Stimulated activated effector memory CD8-positive, alpha-beta T cell treated with anti-CD3 and anti-CD28 coated beads, Interleukin-12 subunit alpha, Interleukin-12 subunit beta, amount 100 ng/mL, for 72 hours (primary cell): ENCODE results near the gene SLC49A3.
"Not testable (repeated sequence)": the region's sequence is repeated elsewhere in the genome, so short reads cannot be mapped to it uniquely, and the experiment has no call there.

ENCODE experiments used
- ATAC-seq: fragments of 150-1000 bp; cut with Tn5 transposase; 2 replicates; pipeline ENCODE4 v1.10.0; 2021
- DNase-seq, 2 donors: peaks; one replicate each; pipeline ENCODE4 v3.0.0; 2021 to 2022; ENCODE audit warnings: low spot score in 2 of 2
- H3K27ac Mint-ChIP-seq: one replicate; pipeline ENCODE4 v1.8.0; 2022; ENCODE audit warnings: mild to moderate bottlenecking, mixed read lengths
- H3K36me3 Mint-ChIP-seq: one replicate; pipeline ENCODE4 v1.8.0; 2022; ENCODE audit warnings: mild to moderate bottlenecking, mixed read lengths
- H3K4me1 Mint-ChIP-seq: one replicate; pipeline ENCODE4 v1.8.0; 2022; ENCODE audit warnings: mixed read lengths
- H3K4me3 Mint-ChIP-seq: one replicate; pipeline ENCODE4 v1.8.0; 2022; ENCODE audit warnings: mild to moderate bottlenecking, mixed read lengths
- H3K9me3 Mint-ChIP-seq: one replicate; pipeline ENCODE4 v1.8.0; 2022; ENCODE audit warnings: mixed read lengths

SLC49A3 gene

GRCh38 chr4:694341-694940 is 5.5 kb upstream of the SLC49A3 start:
- H3K4me3 Mint-ChIP-seq, ATAC-seq, H3K27ac Mint-ChIP-seq, H3K4me1 Mint-ChIP-seq, DNase-seq, H3K9me3 Mint-ChIP-seq, H3K36me3 Mint-ChIP-seq: not testable (repeated sequence)

GRCh38 chr4:692771-693554 is 4.0 kb upstream of the SLC49A3 start:
- no peak overlapping the region for H3K4me3 Mint-ChIP-seq
- DNase-seq, result no peak
- H3K9me3 Mint-ChIP-seq, result no peaks in the 10 kb centered on the region
- no peaks in the 10 kb centered on the region for H3K4me1 Mint-ChIP-seq
- H3K27ac Mint-ChIP-seq, result no peak overlapping the region
- no peaks in the 10 kb centered on the region for H3K36me3 Mint-ChIP-seq
- ATAC-seq, result no peak

DNA sequence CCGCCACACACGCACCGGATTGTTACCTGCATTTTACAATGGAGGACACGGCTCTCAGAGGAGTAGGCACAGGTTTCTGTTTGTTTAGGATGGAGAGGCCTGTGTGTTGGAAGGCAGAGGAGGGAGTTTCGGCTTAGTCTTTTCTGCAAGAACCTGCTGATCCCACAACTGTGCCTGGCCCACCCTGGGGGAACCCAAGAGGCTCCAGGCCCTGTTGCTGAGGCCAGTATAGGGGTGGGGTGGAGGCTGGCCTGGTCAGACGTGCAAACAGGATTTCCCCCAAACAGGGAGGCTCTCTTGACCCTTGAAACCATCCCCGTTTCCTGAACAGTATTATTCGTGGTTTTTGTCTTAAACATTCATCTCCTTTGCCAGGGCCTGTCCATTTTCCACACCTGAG is 772 bp upstream of the SLC49A3 start:
- Mint-ChIP-seq H3K4me1 (peaks cover 5% of the 10 kb centered on the region), H3K9me3 (no peaks in the 10 kb centered on the region), H3K4me3 (no peak overlapping the region), H3K27ac (no peak overlapping the region), H3K36me3 (no peaks in the 10 kb centered on the region)
- ATAC-seq (no peak), DNase-seq (no peak)

DNA sequence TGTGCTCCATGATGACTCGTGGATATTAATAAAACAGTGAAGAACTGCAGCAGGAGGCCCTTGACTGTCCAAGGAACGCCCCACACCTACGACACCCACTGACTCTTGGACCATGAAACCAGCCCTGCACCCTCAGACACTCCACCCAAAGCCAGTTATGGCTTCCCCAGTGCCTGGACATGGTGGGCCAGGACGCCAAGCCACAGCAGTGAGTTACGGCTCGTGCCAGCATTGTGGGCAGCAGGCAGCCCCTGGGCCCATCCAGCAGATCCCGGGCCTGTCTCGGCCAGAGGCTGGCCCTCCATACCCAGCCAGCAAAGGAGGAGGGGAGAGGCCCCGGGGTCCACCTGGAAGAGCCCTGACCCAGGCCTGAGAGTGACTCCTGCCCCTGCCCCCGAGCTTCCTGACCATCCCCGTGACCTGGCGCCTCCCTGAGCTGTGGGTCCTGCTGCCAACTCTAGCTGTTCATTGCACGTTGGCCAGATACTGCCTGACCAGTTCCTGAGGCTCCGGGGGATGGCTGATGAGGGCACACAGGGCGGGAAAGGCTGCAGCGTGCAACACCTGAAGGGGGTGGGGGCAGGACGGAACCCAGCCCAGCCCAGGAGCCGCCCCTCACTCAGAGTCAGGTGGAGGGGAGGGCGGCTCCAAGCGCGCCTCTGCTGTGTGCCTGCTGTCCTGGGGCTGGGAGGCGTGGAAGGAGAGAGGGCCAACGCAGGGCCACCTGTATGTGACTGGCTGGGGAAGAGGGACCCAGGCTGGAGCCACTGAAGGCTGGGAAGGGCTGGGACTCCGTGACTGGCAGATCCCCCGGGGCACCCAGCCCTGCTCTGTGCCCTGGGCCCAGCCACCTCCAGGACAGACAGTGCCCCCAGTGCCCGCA is 739 bp downstream of the SLC49A3 start:
- Mint-ChIP-seq H3K4me3 (no peak overlapping the region), H3K4me1 (peaks cover 12% of the 10 kb centered on the region), H3K36me3 (no peaks in the 10 kb centered on the region), H3K9me3 (no peaks in the 10 kb centered on the region), H3K27ac (no peak overlapping the region)
- ATAC-seq (no peak), DNase-seq (no peak)

DNA sequence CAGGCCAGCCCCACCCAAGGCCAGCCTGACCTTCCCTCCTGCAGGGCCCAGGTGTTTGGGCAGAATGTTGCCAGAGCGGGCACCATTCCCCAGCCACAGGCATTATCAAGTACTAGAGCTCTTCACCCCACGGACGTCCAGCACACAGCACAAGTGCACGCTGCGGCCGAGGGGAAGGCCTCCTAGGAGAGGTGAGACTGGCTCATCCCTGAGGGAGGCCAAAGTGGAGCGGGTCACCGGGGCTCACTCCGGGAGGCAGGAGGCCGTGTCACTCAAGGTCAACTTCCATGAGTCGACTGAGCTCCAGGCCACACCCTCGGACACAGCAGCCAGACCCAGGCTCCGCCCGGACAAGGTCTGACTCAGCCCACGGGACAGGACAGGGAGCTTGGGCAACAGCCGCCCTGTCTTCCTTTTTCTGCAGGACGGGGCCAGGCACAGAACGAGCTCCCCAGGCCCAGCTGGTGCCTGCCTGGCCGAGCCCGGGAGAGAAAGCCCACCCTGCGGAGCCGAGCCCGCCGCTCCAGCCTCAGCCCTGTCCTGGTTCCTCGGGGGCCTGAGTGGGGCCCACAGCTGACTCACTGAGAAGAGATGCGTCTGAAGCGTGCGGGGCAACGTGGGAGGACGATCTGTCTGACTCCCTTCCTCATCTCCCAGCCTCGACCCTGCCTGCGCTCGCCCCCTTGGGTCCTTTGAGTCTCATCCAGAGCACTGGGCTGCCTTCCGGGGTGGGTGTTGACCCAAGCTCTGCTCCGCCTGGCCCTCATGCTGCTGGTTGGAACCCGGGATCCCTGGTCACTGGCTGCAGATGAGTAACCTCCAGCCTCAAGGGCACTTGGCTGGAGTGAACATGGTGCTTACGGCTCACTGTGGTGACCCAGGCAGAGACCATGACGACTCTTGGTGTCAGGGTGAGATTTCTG is 1.6 kb downstream of the SLC49A3 start:
- Mint-ChIP-seq H3K4me1 (peaks cover 12% of the 10 kb centered on the region), H3K9me3 (no peaks in the 10 kb centered on the region), H3K4me3 (no peak overlapping the region), H3K27ac (no peak overlapping the region), H3K36me3 (no peaks in the 10 kb centered on the region)
- no peak for ATAC-seq
- DNase-seq, result no peak

GRCh38 chr4:686413-687040 is 2.4 kb downstream of the SLC49A3 start:
- no peak overlapping the region for H3K27ac Mint-ChIP-seq
- H3K4me3 Mint-ChIP-seq, result no peak overlapping the region
- H3K9me3 Mint-ChIP-seq, result no peaks in the 10 kb centered on the region

DNA sequence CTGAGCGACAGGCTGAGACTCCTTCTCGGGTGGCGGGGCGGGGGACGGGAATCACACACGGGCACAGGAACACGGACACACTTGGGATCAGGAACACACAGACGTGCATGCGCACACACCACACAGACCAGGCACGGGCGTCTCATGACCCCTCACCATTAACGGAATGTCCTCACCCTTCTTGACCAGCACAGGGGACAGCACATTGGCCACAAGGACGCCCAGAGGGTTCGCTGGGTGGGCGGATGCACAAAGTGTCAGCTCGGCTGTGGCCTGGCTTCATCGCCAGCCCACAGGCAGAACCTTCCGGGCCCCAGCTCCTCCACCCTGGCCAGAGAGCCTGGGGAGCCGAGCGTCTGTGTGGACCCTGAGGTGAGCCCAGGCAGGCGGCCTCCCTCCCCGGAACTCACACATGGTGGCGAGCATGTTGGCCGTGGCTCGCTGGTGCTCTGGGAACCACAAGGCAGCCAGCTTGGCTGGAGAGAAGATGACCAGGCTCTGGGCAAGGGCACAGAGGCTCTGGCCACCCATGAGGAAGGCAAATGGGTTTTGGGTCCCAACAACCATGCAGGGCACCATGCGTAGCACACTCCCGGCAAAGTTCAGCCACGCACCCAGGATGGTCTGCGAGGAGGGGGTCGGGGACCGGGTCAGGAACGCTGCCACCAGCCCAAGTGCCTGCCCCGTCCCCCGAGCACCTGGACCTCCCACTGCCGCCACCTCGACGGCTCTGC is 3.1 kb downstream of the SLC49A3 start:
- Mint-ChIP-seq H3K4me1 (peaks cover 14% of the 10 kb centered on the region), H3K4me3 (no peak overlapping the region), H3K9me3 (no peaks in the 10 kb centered on the region), H3K27ac (no peak overlapping the region), H3K36me3 (peaks cover 2% of the 10 kb centered on the region)
- ATAC-seq, result no peak
- no peak for DNase-seq

More at GRCh38 chr4:686413-687040, 2.4 kb downstream of the SLC49A3 start:
- Mint-ChIP-seq H3K4me1 (peaks cover 12% of the 10 kb centered on the region), H3K36me3 (no peaks in the 10 kb centered on the region)
- no peak for ATAC-seq
- DNase-seq, result no peak

DNA sequence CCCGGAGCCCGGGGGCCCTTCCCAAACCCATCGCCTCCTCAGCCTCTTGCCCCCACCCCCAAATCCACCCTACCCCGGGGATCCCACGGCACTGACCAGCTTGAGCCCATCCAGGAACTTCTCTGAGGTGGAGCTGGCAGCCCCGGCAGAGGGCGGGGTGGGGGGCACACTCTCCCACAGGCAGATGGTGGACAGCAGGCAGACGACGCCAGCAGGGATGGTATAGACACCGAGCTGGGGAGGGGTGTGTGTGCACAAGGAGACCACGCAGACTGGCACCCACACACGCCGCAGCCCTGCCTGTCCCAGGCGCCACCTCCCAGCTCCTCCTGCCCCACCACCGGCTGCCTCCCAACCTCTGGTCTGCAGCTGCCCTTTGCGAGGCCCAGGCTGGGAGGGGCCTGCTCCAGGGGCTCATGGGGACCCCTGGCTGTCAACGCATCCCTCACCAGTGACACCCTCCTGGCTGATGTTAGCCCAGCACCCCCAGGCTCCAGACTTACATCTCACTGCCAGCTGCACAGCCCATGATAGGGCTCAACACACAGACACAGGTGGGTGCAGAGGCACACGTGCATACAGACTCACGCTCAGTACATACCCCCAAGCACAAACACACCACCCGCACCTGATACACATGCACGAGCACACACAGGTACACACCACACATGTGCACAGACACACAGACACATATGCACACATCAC is 4.2 kb downstream of the SLC49A3 start:
- Mint-ChIP-seq H3K36me3 (peaks cover 5% of the 10 kb centered on the region), H3K4me1 (peaks cover 25% of the 10 kb centered on the region), H3K9me3 (no peaks in the 10 kb centered on the region), H3K4me3 (no peak overlapping the region), H3K27ac (no peak overlapping the region)
- ATAC-seq (no peak), DNase-seq (no peak)

- ATAC-seq (peak; percentile 12), DNase-seq (no peak)
- no peak overlapping the region for H3K27ac Mint-ChIP-seq
- H3K4me3 Mint-ChIP-seq, result no peak overlapping the region
- H3K9me3 Mint-ChIP-seq, result no peaks in the 10 kb centered on the region
- peaks cover 5% of the 10 kb centered on the region for H3K36me3 Mint-ChIP-seq
- H3K4me1 Mint-ChIP-seq, result peaks cover 25% of the 10 kb centered on the region
Observed at GRCh38 chr4:683982-684622, 4.8 kb downstream of the SLC49A3 start.

- Mint-ChIP-seq H3K36me3 (peaks cover 5% of the 10 kb centered on the region), H3K9me3 (no peaks in the 10 kb centered on the region), H3K4me3 (no peak overlapping the region), H3K4me1 (peaks cover 25% of the 10 kb centered on the region), H3K27ac (no peak overlapping the region)
- no peak for DNase-seq
- ATAC-seq, result peak; percentile 1
Observed at GRCh38 chr4:683247-683897, 5.6 kb downstream of the SLC49A3 start.

DNA sequence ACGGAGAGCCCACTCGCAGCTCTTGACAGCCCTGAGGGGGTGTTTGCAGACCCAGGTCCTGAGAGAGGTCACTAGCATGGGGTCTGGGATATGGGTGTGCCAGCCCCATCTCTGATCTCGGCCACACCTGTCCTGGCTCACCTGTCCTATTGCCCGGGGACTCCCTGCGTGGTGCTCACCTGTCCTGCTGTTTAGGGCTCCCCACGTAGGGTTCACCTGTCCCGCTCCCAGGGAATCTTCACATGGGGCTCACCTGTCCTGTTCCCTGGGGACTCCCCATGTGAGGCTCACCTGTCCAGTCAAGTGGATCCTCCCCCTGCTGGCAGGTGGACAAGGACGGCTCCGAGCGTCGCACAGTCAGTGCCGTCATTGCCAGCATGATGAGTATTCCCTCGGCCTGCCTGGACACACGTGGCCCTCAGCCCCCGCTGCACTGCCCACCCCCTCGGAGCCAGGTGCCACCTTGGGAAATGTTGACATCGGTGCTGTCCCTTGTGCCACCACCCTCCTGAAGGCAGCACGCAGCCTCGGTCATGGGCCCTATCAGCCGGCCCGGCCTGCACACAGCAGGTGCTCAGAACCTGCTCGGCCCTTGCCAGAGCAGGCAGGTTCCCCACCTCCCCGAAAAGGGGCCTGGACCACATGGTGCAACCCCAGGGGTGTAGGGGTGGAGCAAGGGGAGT is 6.3 kb downstream of the SLC49A3 start:
- ATAC-seq (no peak), DNase-seq (no peak)
- Mint-ChIP-seq H3K4me1 (peaks cover 22% of the 10 kb centered on the region), H3K9me3 (no peaks in the 10 kb centered on the region), H3K27ac (no peak overlapping the region), H3K36me3 (peaks cover 5% of the 10 kb centered on the region), H3K4me3 (peak overlapping the region; percentile 29)

GRCh38 chr4:681736-682451 is 7.1 kb downstream of the SLC49A3 start:
- Mint-ChIP-seq H3K9me3 (no peaks in the 10 kb centered on the region), H3K36me3 (peaks cover 5% of the 10 kb centered on the region), H3K27ac (no peak overlapping the region), H3K4me3 (peak overlapping the region; percentile 77), H3K4me1 (peaks cover 20% of the 10 kb centered on the region)
- DNase-seq, result peak in 1 of 2 donors; percentile 75
- ATAC-seq, result no peak
